ENCODE data around the gene SKAP1.
"Not testable (repeated sequence)": the region's sequence is repeated elsewhere in the genome, so short reads cannot be mapped to it uniquely, and the experiment has no call there.

SKAP1 gene

DNA sequence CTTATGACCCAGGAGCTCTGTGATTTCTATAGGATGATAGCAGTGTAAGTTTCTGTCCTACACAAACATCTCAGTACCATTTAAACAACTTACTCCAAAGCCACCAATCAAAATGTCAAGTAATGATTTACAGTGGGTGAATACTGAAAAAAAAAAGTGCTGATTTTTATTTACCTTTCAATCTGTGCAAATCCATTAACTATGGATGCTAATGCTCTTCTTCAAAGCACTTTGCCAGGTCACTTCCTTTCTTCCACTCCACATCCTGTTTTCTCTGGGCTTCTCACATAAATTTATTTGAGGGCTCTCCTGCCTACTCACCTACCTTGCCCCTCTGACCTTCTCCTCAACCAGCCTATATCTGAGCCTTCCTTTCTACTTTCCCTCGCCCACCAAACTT, 101.6 kb downstream of the SKAP1 start:
- no peak for DNase-seq (ENCODE audit: low spot score)

DNA sequence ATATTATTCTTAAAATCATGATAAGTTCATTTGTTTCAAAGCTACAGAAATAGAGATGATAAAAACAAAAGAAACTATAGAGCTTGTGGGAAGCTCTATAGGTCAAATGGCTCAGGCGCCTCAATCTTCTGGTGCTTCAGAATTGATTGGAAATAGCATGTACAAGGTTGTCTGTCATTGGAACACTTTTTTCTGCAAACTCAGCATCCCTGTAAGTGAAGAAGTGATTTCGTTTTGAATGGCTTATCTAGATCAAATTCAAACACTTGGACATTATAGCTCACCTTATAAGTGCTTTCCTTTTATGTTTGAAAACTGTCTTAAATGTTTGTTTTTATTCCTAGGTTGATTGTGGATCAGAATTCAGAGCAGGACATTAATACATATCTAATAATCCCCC, 103.7 kb downstream of the SKAP1 start:
- no peak for DNase-seq (ENCODE audit: low spot score)

DNA sequence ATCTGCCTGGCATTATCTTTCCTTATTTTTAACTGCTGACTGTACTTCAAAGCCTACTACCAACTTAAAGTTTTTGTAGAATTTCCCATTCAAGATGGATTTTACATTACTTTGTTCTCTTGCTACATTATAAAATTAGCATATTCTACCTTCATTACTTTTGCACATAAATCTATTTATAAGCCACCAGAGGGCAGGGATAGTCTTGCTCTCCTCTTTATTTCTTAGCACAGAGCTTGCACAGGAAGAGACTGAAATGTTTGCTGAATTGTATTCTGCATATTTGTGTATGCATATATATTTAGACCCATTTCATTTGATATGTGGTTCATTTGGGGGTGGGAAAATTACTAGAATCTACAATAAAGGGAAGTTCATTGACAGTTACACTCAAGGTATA, 108.0 kb downstream of the SKAP1 start:
- no peak for DNase-seq (ENCODE audit: low spot score)

DNA sequence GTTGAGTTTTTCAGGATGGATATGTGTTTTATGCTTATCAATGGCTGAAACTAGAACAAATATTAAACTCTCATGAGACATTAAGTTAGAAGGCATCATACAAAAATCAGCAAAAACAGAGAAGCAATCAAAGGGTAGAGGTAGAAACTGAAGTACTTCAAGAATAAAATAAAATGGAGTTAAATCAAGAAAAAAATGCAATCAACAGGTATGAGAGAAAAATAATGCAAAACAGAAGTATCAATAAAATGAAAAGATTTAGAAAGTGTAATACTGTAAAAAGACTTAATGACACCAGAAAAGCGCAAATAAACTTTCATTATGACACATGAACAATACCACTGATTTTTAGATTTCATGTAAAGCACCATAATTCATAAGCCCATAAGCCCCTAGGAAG, 112.3 kb downstream of the SKAP1 start:
- DNase-seq (ENCODE audit: low spot score), result no peak

DNA sequence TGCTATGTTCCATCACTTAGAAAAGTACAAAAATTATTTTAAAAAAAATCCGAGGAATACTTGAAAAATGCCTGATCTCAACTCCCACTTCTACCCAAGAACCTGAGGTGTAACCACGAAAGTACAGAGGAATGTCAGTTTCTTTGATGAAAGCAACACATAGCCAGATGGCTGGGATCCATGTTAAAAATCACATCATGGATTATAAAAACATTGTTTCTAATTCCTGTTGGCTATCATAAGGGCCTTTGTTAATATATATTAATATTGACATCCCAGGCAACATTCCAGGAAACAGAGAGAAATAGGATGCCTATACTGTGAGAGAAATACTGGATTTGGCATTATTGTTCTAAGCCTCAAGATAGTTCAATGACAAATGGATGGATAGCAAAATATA, 115.3 kb downstream of the SKAP1 start:
- no peak for DNase-seq (ENCODE audit: low spot score)

DNA sequence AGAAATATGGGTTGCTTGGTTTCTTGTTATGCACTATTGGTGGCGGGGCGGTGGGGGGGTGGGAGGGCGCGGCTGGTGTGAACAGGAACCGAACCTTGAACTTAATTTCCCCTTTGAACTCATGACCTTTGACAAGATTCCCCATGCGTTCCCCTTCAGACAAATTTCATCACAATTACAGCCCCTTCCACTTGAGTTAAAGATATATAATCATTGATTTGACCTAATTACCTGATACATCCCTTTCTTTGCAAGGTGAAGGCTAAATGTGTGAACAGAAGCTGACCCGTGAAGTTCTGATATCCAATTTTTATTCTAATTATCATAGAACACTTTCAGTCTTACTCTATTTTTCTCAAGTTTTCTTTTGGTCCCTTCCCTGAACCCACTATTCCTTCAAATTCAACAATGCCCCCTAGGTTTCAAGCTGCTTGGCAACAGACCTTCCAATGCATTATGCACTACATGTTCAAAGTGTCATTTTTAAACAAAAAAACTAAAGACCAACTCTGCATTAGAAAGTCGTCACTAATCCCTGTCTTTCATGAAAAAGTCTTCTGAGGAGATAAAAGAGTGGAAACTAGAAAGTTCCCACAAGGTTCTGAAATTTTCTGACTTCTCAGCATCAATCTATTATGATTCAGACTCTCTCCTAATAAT, 116.8 kb downstream of the SKAP1 start:
- DNase-seq (ENCODE audit: low spot score), result no peak

DNA sequence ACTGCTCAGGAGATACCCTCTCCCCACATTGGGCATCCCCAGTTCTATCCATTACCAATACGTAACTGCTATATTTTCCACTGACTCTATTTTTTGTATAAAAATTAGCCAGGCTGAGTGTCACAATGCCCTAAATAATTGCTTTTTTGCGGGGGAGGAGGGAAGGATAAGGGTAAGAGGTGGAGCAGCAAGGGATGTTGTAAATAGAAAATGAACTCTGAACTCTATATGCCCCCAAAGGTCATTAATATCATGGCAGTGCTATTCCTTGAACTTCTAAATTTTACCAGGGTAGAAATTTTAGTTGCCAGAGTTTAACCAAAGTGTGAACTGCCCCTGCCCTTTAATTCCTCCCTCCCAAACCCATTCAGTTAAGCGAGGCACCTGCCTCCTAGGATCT, 118.7 kb downstream of the SKAP1 start:
- DNase-seq (ENCODE audit: low spot score), result no peak

DNA sequence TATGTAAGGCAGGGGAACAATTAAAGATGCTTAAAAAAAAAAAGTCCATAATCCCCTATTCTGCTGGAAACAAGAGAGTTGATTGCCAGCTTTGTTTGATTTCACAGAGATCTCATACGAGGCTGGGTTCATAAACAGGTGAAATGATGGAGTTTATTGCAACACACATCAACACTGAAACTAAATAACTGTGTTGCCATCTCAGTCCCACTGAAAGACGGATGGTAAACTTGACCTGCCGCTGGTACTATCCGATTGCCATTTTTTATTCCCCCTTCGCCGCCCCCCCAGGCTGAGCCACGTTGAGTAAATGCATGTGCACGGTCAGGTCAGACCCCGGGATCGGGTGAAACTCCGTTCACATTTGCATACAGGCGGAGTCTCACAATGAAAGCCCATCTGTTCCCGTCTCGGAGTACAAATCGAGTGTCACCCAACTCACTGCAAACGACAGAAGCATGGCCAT, 119.2 kb downstream of the SKAP1 start:
- no peak for DNase-seq (ENCODE audit: low spot score)

DNA sequence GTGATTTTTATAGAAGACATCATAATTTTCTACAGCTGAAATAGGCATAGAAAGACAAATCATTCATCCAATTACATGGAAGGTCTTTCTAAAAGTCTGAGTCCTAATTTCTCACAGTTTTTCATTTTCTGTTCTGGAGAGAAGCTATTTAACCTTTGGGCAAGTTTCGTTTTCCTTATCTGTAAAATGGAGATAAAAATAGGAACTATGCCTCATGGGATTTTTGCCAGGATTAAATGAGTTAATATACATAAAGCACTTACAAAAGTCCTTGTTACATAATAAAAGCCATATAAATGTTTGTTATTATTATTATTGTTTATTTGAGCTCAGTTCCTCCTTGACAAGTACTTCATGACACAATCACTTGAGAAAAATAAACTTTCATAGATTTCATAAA, 121.4 kb downstream of the SKAP1 start:
- no peak for DNase-seq (ENCODE audit: low spot score)

DNA sequence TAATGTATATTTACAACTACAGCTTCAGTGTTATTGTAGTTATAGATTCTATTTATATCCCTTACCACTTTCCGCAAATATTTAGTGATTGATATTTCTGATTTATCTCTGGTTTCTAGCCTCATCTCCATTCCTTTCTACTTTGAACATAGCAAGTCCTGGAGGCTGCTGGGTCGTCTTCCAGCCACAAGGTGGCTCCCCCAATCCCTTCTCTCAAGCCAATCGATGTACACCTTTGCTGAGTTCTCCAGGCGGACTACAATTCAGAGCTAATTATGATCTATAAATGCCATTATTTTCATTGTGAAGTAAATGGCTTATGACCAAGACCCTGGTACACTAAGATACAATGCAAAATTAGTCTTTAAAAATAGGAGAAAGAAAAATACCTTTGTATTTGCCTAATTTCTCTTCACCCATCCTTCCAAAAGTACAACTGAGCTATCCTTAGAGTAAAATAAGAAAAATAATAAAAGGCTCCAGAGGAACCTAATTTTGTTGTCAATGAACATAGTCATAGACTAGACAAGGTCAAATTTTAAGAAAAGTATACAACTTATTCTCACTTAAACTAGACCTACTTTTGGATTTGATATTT, 122.1 kb downstream of the SKAP1 start:
- DNase-seq (ENCODE audit: low spot score), result peak; percentile 18

DNA sequence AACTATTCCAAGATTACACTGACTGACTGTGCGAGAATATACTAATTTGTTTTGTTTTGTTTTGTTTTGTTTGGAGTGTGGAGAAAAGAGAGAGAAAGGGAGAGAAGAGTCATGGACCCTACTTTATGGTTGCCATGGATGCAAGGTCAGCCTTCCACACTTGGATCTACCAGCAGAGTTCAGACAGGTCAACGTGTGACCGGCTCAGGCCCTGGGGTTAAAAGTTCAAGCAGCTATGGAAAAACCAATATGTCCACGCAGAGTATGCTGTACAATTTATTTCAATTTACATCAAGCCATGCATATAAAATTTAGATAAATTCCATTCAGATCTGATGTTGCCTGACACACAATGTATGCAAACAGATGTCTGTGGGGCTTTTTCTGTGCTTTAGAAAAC, 122.8 kb downstream of the SKAP1 start:
- DNase-seq (ENCODE audit: low spot score), result no peak

DNA sequence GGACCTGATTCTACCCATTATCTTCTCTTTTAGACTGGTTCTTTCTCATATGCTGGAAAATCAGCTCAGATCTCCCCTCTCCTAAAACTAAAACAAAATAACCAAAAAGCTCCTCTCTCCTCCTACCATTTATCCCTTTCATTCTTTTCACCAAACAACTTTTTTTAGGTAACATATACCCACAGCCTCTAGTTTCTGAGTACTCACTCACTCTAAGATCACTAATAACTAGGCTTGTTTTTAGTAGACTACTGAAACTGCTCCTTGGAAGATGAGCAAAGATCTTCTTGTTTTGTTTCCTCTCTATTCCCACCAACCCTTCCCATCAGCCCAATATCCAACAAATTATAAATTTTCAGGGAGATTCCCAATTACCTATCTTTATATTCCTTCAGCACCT, 129.0 kb downstream of the SKAP1 start:
- DNase-seq (ENCODE audit: low spot score), result no peak

DNA sequence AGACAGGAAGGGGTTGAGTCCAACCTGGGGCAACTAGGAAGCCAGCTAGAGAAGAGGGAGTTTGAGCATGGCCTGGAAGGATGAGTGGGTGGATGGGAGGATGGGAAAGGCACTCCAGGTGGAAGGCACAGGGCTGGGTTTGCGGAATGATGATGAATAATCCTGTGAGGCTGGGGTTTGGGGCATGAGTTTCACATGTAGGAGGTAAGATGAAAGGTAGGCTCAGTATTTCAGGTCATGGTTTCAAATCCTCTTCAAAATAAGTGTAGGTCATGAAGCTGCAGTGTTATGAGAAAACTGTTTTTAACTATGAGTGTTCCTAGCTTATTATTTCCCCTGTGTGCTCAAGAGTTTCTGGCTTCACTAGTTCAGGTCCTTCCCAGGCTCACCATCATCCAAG, 130.3 kb downstream of the SKAP1 start:
- no peak for DNase-seq (ENCODE audit: low spot score)

DNA sequence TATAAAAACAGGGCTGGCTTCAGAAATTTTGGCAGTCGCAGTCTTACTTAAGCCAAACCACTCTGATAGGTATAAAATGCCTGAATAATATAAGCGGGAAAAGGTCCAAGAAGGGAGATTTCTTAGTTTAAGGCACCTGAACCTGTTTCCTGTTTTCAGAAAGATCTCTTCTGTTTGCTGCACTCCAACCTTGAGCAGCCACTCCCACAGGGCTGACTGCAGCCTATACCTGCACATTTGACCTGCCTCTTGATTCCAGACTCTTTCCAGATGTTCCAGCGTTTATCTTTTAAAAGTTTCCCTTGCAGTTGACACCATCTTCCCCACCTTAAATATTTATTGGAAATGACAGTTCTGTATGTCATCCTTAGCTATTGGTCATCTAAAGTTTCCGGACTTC, 132.2 kb downstream of the SKAP1 start:
- no peak for DNase-seq (ENCODE audit: low spot score)

DNA sequence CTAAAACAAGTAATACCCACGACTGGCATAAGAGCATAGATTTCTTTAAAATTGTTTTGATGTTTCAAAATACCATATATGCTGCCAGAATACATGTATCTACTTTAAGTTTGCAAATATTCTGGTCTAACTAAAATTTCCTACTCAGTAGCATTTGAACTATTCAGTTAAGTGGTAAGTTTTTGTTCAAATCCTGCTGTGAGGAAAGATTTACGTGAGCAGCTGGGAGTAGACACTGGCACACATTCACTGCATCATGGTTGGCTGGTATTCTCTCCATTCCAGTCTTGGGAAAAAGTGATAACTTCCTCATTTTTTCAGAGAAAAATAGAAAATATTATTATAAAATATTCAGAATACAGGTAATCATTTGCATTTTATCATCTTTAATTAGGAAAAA, 133.6 kb downstream of the SKAP1 start:
- no peak for DNase-seq (ENCODE audit: low spot score)

DNA sequence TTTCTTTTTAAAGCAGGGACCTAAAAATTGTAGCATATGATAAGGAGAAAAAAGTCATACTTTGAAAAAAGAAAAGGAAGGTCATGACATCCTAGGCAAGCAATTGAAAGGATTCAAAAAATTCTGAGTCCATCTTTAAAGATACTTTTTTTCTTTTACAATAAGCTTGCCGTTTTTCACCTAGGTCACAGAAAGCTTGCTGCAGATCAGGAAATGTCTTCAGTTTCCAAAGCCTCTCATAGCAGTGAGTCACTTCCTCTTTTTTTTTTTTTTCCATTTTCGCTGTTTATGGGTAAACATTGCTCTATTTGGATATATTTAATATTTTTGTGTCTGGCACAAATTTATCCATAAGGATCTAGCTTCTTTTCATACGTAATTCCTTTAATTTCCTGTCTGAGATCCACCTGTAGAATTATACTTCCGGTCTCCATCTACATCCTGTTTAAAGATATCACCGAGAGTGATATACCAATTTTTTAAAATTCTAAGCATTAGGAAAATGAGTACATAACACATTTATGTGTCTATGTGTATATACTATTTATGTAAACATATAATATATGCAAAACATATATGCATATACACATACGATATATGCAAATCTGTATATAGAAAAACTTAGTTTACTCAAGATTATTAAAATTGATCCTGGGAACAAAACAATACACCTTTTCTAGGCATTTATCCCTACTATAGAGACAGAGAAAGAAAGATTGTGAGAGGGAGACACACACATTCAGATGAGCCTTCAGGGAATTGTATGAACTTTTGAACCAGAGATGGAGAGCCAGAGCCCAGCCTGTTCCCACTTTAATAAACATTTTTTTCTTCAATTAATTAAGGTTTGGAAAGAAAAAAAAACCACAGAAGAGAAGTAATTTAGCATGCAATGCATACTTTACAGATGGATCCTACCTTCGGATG, 134.4 kb downstream of the SKAP1 start:
- no peak for DNase-seq (ENCODE audit: low spot score)

DNA sequence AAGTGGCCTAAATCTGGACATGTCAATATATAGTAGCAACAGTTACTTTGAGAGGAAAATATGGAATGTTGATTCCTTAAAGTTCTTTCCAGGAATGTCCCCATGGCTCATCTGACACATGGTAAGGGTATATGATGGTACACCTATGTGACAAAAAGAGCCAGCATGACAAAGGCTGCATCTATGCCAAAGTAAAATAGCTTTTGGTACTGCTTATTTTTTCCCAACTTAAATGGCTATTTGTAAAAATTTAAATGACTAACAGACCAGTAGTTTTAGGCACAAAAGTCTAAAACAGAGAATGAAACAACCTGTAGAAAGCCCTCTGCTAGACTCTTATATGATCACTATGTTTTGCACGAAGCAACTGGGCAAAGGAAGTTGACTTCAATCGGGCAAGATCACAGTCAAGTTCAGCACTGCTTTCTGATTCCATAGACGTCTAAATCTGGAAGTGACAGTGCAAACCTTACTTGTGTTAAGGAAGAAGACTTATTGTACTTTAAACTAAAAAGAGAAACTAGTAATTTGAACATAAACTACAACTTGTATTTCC, 135.1 kb downstream of the SKAP1 start:
- no peak for DNase-seq (ENCODE audit: low spot score)

DNA sequence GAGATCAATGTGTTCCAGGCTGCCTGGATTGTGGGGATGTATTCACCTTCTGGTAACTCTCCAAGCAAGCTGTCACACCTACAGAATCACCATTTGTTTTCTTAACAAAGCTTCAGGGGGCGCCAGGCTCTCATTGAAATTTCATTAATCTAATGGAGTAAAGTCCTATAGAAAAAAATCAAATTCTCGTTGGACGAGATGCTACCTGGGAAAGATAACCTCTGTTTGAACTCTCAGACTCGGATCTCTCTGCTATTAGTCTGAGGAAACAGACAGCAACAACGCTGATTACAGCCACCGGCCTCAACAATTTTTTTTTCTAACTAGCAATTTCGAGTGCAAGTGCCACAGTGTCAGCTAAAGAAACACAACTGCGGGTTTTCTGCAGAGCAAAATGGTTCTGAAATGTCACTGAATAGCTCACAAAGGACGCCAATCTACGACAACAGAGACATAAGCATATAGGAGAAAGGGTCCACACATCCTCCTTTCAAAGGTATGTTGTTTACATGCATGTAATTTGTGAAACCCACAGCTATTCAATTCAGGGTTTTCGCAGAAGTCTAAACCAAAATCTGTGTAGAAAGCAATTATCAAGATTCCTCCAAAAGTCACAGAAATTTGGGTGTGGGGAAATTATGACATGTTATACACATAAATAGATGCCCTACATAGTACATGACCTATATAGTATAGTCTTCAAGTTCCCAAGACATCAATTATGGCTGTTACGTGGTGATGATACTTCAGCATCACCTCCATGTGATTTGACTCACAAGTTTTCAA, 135.8 kb downstream of the SKAP1 start:
- DNase-seq (ENCODE audit: low spot score), result no peak

DNA sequence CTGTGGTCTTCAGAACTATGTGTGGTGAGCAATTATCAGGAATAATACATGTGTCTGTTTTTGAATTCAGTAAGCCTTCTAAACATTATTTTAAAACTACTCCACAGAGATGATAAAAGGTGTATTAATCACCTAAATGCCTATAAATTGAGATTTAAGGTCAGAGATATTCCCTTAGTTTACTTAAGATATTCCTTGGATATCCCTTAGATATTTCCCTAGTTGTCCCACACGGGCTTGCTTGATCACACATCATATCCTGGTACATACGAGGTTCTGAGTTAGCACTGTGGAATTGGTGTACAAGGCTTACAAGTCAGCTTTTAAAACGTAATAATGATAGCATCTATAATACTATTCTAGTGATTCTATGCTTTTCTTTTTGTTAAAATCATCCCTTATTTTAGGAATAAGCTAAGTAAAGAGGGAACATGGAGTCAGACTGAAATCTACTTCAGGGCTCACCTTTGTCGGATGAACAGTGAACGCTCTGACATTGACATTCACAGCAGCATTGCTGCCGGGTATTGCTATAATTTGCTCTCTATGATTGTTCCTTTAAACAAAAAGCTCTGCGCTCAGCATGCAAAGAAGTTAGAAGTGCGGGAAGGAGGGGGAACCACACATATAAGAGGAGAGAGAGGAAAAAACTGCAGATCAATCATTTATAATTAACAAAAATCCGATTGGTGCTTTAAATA, 136.5 kb downstream of the SKAP1 start:
- DNase-seq (ENCODE audit: low spot score), result no peak

DNA sequence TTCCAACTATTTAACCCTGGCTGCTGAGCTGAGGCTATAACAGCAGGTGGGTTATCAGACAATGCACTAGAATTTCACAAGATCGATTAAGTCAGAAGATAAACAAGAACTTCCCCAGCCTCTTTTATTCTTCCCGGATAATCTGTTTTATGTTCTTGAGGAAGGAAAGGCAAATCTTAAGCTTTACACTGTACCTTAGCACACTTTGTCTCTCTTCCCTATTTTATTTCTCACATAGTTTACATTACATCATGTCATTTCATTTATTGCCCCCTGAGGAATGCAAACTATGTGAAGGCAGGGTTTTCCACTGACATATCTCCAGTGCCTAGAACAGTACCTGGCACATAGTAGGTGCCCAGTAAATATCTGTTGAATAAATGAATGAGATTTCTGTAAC, 139.6 kb downstream of the SKAP1 start:
- no peak for DNase-seq (ENCODE audit: low spot score)

DNA sequence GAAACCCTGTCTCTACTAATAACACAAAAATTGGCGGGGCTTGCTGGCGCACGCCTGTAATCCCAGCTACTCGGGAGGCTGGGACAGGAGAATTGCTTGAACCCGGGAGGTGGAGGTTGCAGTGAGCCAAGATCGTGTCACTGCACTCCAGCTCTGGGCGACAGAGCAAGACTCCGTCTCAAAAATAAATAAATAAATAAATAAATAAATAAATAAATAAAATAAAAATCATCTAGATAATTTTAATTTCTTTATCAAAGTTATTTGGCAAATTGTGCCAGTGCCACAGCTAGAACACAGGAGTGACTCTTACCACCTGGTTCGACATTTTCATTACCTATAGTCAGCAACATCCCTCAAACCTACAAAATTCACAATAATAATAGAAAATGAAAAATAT, 143.1 kb downstream of the SKAP1 start:
- DNase-seq (ENCODE audit: low spot score), result not testable (repeated sequence)
